Left colon (tissue), 2 donors: ENCODE measurements around the gene GRIP1. TPM values are rescaled to one million over a fixed set of nuclear protein-coding genes. Genes with fewer than 3 reads are reported as not detected.

Experiments
- ATAC-seq: fragments of 200-7000 bp; cut with Tn5 transposase; one replicate; pipeline ENCODE4 v1.9.1; 2020; ENCODE audit warnings: mild to moderate bottlenecking, moderate library complexity
- DNase-seq, 2 donors: peaks; one replicate each; pipeline ENCODE4 v3.0.0-alpha.2; 2020
- intact Hi-C, 2 donors: fragments of 100-400 bp; cut with DNase I in 1 of 2; cut with micrococcal nuclease in 1 of 2; formaldehyde crosslinking; loops; one replicate each; pipeline versions ENCODE4 v1.11.2 to v1.14.0; 2022; cut with DNase I, micrococcal nuclease
- total RNA-seq, 2 donors: library from RNA; stranded (reverse); fragmentation: NEBNext Ultra II Directional; extraction: Animal tissue kit (Norgen Biotek cat#: 25700); gene quantifications; one replicate each; pipeline ENCODE4 v1.2.1, GENCODE V29; 2021
- donor health status: DM: no; HTN: no; CAD: no.
- donor health status: DM: yes; HTN: yes; CAD: no.

The GRIP1 gene
- total RNA-seq, 2 donors from 2014 or later: 3.5 to 11.4 TPM

DNA sequence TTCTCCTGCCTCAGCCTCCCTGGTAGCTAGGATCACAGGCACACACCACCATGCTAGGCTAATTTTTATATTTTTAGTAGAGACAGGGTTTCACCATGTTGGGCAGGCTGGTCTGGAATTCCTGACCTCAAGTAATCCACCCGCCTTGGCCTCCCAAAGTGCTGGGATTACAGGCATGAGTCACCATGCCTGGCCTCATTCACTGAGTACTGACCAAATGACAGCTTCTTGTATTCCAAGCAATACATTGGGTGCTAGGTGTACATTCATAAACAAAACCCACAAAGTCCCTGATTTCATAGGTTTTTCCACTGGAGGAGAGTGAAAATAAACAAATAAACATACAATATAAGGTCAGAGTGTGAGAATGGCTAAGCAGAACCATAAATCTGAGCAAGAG lies 240.3 kb downstream of the GRIP1 start:
- intact Hi-C loops: no loop called here
- DNase-seq (no peak), ATAC-seq (no peak)

DNA sequence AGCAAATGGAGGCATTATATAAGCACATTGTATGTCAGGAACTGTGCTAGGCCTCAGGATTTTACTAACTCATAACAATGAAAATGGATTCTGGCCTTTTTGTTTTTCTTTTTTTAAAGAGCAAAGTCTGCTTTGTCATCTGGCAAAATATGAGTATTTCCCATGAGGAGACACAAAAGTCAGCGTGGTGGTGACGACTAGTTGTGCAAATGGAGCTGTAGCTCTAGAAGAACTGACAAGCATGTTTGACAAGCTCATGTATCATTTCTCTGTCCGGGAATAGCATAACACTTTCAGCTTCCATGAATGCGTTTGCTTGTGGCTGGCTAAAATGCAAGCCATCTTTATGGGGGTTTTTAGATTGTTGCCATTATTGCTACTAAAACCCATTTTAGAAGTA lies 248.8 kb downstream of the GRIP1 start:
- DNase-seq: no peak
- intact Hi-C loops: no loop called here
- no peak for ATAC-seq

GRCh38 chr12:66428870-66429269 lies 250.0 kb downstream of the GRIP1 start:
- intact Hi-C loops: no loop called here
- DNase-seq: no peak
- no peak for ATAC-seq

DNA sequence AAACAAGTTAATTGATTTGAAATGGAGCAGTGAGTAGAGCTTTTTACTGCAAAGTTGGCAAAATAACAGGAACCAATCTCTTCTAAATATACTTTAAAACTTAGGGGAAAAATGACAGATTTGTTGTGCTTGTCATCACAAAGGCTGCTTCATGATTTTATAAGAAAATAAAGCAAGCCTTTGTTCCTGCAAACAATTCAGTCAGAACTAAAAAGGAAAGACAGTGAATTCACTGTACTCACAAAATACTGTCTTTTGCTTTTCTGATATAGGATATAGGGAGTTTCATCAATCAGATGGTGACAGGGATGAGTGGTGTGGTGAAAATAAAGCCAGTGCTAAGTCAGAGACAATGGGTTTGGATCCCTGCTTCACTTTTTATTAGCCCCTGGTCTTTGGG lies 250.6 kb downstream of the GRIP1 start:
- DNase-seq (no peak), ATAC-seq (no peak)
- intact Hi-C loops: no loop called here

GRCh38 chr12:66426696-66427095 lies 252.2 kb downstream of the GRIP1 start:
- intact Hi-C loops: no loop called here
- DNase-seq (no peak), ATAC-seq (no peak)

GRCh38 chr12:66423266-66423665 lies 255.6 kb downstream of the GRIP1 start:
- no peak for ATAC-seq
- DNase-seq: no peak
- intact Hi-C loops: no loop called here

GRCh38 chr12:66418908-66419307 lies 260.0 kb downstream of the GRIP1 start:
- intact Hi-C loops: no loop called here
- DNase-seq (no peak), ATAC-seq (no peak)

DNA sequence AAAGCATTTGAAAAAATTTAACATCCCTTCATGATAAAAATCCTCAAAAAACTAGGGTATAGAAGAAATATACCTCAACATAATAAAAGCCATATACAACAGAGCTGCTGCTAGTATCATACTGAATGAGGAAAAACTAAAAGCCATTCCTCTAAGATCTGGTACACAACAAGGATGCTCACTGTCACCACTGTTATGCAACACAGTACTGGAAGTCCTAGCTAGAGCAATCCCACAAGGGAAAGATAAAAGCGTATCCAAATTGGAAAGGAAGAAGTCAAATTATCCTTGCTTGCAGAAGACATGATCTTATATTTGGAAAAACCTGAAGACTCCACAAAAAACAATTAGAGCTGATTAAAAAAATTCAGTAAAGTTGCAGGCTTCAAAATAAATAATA lies 261.7 kb downstream of the GRIP1 start:
- no peak for DNase-seq
- intact Hi-C loops: no loop called here
- ATAC-seq: no peak

GRCh38 chr12:66409195-66409871 lies 269.5 kb downstream of the GRIP1 start:
- no peak for ATAC-seq
- DNase-seq: peak in 1 of 2 donors; percentile 11
- intact Hi-C loops: no loop called here

- intact Hi-C loops: no loop called here
- DNase-seq (no peak), ATAC-seq (no peak)
These were observed 273.5 kb downstream of the GRIP1 start for GRCh38 chr12:66405395-66405794.

- intact Hi-C loops: no loop called here
- ATAC-seq (no peak), DNase-seq (no peak)
These were observed 275.1 kb downstream of the GRIP1 start for GRCh38 chr12:66403746-66404145.

DNA sequence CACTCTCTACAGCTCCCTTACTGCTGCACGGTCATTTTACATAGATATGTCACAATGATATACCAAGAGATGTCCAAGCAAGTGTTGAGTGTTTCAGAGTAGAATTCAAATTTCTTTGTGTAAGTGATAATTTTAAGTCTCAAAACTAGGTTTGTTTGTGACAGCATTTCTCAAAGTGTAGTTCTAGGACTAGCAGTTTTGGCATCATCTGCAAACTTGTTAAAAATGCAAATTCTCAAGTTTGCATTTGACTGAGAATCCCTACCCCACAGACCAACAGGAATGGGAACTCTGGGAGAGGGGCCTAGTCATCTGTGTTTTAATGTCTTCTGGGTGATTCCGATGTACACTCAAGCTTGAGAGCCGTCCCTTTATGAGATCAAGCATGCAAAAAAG lies 279.0 kb downstream of the GRIP1 start:
- ATAC-seq (no peak), DNase-seq (no peak)
- intact Hi-C loops: no loop called here

- intact Hi-C loops: no loop called here
- ATAC-seq (no peak), DNase-seq (no peak)
These were observed 279.7 kb downstream of the GRIP1 start for GRCh38 chr12:66398931-66399910.

DNA sequence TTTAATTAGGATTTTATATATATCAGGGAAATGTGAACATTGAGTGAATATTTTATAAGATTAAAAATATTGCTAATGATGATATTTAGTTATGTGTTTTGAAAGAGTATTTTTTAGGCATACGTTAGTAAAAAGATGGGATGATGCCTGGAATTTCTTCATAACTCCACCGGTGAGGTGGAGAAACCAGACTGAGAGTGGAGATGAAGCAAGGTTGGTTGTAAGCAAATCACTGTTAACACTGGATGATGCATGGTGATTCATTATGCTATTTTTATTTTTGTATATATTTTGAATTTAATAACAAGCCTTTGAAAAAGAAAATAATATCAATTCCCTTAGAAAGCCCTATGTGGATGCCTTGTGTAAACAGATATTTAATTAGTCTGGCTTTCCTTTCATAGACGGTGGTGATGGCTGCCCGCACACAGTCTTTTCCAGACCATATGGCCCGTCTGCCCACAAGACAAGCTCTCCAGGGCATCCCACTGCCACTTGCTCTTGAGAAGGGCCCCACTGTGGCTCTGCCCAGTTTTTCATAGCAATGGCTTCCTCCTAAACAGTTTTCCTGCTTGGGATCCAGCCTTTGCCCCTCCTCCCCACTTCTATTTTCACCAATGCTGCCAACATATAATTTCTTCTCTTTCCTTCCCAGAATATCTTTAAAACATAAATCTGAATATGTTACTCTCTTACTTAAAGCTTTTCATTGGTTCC lies 281.1 kb downstream of the GRIP1 start:
- intact Hi-C loops: no loop called here
- no peak for DNase-seq
- ATAC-seq: no peak

DNA sequence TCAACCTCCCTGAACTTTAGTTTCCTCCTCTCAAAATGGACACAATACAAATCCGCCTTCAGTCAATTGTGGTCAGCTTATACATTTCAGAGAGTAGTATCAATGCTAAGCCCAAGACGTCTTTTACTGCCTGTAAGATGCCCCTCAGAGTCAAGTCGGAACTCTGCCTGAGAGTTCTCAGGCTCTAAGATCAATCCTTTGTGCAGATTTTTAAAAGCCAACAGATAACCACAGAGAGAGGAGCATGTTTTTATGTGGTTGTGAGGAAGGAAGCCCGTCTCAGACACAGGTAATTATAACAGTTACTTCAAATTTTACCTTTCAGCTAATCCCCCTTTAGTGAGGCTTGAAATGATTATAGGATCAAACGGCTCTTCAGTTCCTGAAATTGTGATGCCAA lies 285.0 kb downstream of the GRIP1 start:
- no peak for ATAC-seq
- DNase-seq: no peak
- intact Hi-C loops: no loop called here

DNA sequence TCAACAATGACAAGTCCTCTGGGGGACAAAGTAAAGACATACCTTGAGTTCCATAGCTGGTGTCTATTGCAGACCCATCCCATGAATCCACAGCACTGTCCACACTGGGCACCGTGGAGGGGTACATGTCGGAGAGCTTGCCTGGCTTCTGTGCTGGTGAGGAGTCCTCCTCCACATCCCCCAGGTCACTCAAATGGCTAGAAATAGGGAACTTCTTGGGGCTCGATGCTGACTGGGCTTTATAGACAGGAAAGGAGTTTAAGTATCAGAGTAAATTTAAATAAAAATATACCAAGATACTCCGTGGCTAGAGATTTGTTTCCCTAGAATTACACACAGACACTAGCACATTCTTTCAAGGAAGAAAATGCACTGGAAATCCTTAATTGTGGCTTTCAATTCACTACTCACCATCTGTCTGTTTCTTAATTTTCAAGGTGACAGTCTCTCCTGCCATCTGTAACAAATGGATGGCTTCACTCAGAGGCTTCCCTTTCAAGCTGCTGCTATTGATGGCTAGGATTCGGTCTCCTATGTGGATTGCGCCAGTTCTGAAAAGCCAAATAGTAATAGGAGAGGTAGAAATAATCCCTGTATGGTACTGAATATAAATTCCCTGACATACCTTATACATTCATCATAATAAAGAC lies 286.5 kb downstream of the GRIP1 start:
- ATAC-seq: no peak
- intact Hi-C loops: no loop called here
- DNase-seq: no peak

DNA sequence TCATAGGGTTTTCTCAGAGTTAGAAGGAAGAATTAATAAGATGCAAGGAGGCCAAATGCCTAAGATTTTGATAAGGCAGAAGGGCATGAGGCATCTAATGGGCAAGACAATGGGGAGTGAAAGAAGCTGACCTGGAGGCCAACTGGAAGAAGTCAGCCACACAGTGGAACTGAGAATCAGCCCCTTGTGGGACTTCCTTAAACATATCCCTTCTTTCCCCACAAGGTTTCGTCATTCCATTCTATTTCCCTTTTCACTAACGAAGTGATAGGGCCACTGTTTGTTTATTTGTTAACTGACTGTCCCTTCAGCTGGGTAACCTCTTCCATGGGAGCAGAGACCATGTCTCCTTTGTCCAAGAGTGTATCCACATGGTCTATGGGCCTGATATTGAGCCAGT lies 290.4 kb downstream of the GRIP1 start:
- intact Hi-C loops: no loop called here
- DNase-seq (no peak), ATAC-seq (no peak)

DNA sequence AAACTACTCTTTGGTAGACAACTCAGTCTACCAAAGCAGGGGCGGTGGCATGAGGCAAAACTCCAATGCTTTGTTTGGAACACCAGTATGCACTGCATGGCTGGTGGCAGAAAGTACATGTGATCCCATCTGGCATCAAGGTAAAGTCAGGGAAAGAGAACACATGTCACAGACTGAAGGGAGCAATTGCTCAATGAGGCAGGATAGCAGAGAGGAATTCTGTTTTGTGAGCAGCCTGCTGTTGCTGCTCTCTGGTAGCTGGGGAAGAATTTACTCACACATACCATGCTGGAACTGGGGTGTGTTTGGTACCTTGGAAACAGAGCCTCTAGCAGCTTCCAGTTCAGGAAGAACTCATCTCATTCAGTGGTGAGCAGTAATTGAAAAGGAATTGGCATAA lies 291.8 kb downstream of the GRIP1 start:
- no peak for ATAC-seq
- no peak for DNase-seq
- intact Hi-C loops: no loop called here
